B cell (primary cell): ENCODE data around the gene DAD1. TPM values are rescaled to one million over a fixed set of nuclear protein-coding genes. Genes with fewer than 3 reads are reported as not detected.
A peak's percentile ranks its signal among the peaks of the same experiment; 100 is the strongest.

Source experiments
- ATAC-seq: fragments of 200-7000 bp; cut with Tn5 transposase; one replicate; pipeline ENCODE4 v1.10.0; 2021; ENCODE audit warnings: low read depth, mild to moderate bottlenecking, moderate number of reproducible peaks, moderate library complexity
- CTCF ChIA-PET: fragments of 350-600 bp; sonication (Branson Sonifier 250); formaldehyde crosslinking; loops from one replicate; lab custom pipeline; 2021; ENCODE audit warnings: antibody characterized with exemption, inconsistent platforms; lab: Charles Lee
- POLR2A ChIA-PET: fragments of 350-600 bp; sonication (Branson Sonifier 250); formaldehyde crosslinking; loops from one replicate; lab custom pipeline; 2021; ENCODE audit warnings: antibody characterized with exemption; lab: Charles Lee
- DNase-seq: peaks from one replicate; pipeline ENCODE4 v3.0.0; 2013
- H2AFZ ChIP-seq: 2 replicates; pipeline ENCODE4 v1.6.1; 2012; ENCODE audit warnings: mild to moderate bottlenecking, low read depth, low read length; ENCODE audit not compliant: insufficient read depth, poor library complexity, severe bottlenecking
- H3K27ac ChIP-seq, 2 donors: 1 replicate in 1 of 2; 2 replicates in 1 of 2; pipeline ENCODE4 v1.5.1; 2012 to 2013; ENCODE audit warnings: low read length in 2 of 2, mild to moderate bottlenecking in 2 of 2, moderate library complexity in 1 of 2
- H3K27me3 ChIP-seq, 4 experiments: fragments of 200-600 bp in 1 of 4; sonication (generic) in 1 of 4; replicated peaks in 1 of 4; 1 replicate in 2 of 4; 2 replicates in 2 of 4; pipeline versions ENCODE4 v1.6.1 to v1.7.0; 2013 to 2016; ENCODE audit warnings: low read length in 3 of 4, mild to moderate bottlenecking in 2 of 4, mixed read lengths in 1 of 4, moderate library complexity in 1 of 4; ENCODE audit not compliant: insufficient read depth in 4 of 4, control insufficient read depth in 3 of 4; ENCODE audit errors: control extremely low read depth in 1 of 4
- H3K36me3 ChIP-seq, 2 experiments: replicated peaks in 1 of 2; 1 replicate in 1 of 2; 2 replicates in 1 of 2; pipeline versions ENCODE4 v1.6.1 to v1.7.1; 2013; ENCODE audit warnings: low read length in 1 of 2; ENCODE audit not compliant: insufficient read depth in 2 of 2, control insufficient read depth in 1 of 2; ENCODE audit errors: control extremely low read depth in 1 of 2, extremely low read depth in 1 of 2
- H3K4me1 ChIP-seq, 2 donors: fragments of 200-600 bp in 1 of 2; sonication (generic) in 1 of 2; 1 replicate in 1 of 2; 2 replicates in 1 of 2; pipeline versions ENCODE4 v1.5.1 to v1.6.1; 2013 to 2017; ENCODE audit warnings: low read length in 2 of 2; ENCODE audit not compliant: control insufficient read depth in 2 of 2, insufficient read depth in 2 of 2
- H3K4me2 ChIP-seq: replicated peaks from 2 replicates; pipeline ENCODE3; 2012; ENCODE audit warnings: mild to moderate bottlenecking, low read depth, low read length; ENCODE audit not compliant: poor library complexity, severe bottlenecking
- H3K4me3 ChIP-seq, 5 experiments: fragments of 200-600 bp in 1 of 5; sonication (generic) in 1 of 5; 1 replicate in 3 of 5; 2 replicates in 2 of 5; pipeline versions ENCODE4 v1.5.1 to v1.7.0; 2011 to 2016; ENCODE audit warnings: low read length in 4 of 5, mild to moderate bottlenecking in 4 of 5, low read depth in 2 of 5, control low read depth in 1 of 5, moderate library complexity in 1 of 5; ENCODE audit not compliant: insufficient read depth in 1 of 5; ENCODE audit errors: control extremely low read depth in 1 of 5, extremely low read depth in 1 of 5
- H3K79me2 ChIP-seq: fragments of 200-600 bp; sonication (generic); one replicate; pipeline ENCODE4 v1.6.0; 2016; ENCODE audit warnings: low read length; ENCODE audit not compliant: control insufficient read depth, insufficient read depth
- H3K9ac ChIP-seq: fragments of 200-600 bp; sonication (generic); 2 replicates; pipeline ENCODE4 v1.6.1; 2017; ENCODE audit warnings: mild to moderate bottlenecking, low read length, moderate library complexity
- H3K9me3 ChIP-seq, 3 donors: one replicate each; pipeline versions ENCODE4 v1.6.1 to v1.7.1; 2013; ENCODE audit warnings: low read length in 2 of 3; ENCODE audit not compliant: control insufficient read depth in 2 of 3, insufficient read depth in 1 of 3; ENCODE audit errors: control extremely low read depth in 1 of 3
- H4K20me1 ChIP-seq: 2 replicates; pipeline ENCODE4 v1.6.0; 2012; ENCODE audit warnings: mild to moderate bottlenecking, low read length; ENCODE audit not compliant: insufficient read depth, control insufficient read depth, poor library complexity, severe bottlenecking
- H3K27ac Mint-ChIP-seq: one replicate; pipeline ENCODE4 v1.8.0; 2021; ENCODE audit warnings: mixed read lengths
- H3K27me3 Mint-ChIP-seq: one replicate; pipeline ENCODE4 v1.8.0; 2021; ENCODE audit warnings: mixed read lengths
- H3K4me1 Mint-ChIP-seq: one replicate; pipeline ENCODE4 v1.8.0; 2021; ENCODE audit warnings: mixed read lengths
- H3K4me3 Mint-ChIP-seq: one replicate; pipeline ENCODE4 v1.8.0; 2021; ENCODE audit warnings: mixed read lengths
- H3K9me3 Mint-ChIP-seq: one replicate; pipeline ENCODE4 v1.8.0; 2022; ENCODE audit warnings: mixed read lengths; ENCODE audit not compliant: insufficient read depth
- CTCF ChIP-seq: fragments of 200-600 bp; IDR thresholded peaks from one replicate; pipeline ENCODE4 v1.8.0; 2022; ENCODE audit warnings: antibody characterized with exemption, mild to moderate bottlenecking
- EZH2 ChIP-seq: IDR thresholded peaks from 2 replicates; pipeline ENCODE4 v1.6.1; 2012; ENCODE audit warnings: borderline replicate concordance, low read depth, mild to moderate bottlenecking, moderate library complexity, low read length; ENCODE audit not compliant: insufficient read depth, poor library complexity, severe bottlenecking
- WGBS: methylation state at CpG from one replicate; pipeline ENCODE4 v1.1.5; 2013; ENCODE audit warnings: missing lambda C conversion rate; ENCODE audit not compliant: insufficient coverage; 5-methylcytosine and 5-hydroxymethylcytosine counted together
- intact Hi-C: fragments of 100-400 bp; cut with micrococcal nuclease; formaldehyde crosslinking; loops from one replicate; pipeline ENCODE4 v1.10.0; 2022
- polyA plus RNA-seq: library from polyadenylated mRNA; depleted of rRNA; stranded (reverse); fragments of >200 nt; gene quantifications from 2 replicates; pipeline ENCODE4 v1.2.3, GENCODE V29; 2012
- total RNA-seq, 2 donors: library from RNA; stranded (reverse); fragments of 120-200 nt in 1 of 2; gene quantifications; 1 replicate in 1 of 2; 2 replicates in 1 of 2; pipeline versions ENCODE4 v1.2.3 to v1.2.4, GENCODE V29; 2013 to 2022

Gene DAD1
- total and polyA plus RNA-seq, 2 donors (not counting 1 experiment from before 2014, with no cell fraction given): 77.4 to 114 TPM

DNA sequence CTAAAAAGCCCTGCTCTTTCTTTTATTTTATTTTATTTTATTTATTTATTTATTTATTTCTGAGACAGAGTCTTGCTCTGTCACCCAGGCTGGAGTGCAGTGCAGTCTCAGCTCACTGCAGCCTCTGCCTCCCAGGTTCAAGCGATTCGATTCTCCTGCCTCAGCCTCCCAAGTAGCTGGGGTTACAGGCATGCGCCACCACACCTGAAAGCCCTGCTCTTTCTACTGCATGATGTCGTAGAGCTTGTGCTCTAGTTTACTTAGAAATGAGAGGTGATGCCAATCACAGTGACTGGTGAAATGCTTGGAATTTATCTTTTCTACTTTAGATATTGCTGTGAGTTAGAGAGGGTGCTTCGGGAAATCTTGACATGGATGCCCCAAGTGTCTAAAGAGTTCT, 54.5 kb downstream of the DAD1 start:
- intact Hi-C loops: loop anchor here (5.0 kb wide), 1 partner anchor 42 kb away; no protein-coding TSS in a partner anchor
- Histone ChIP-seq H3K27ac (no peak overlapping the region), H4K20me1 (no peaks in the 10 kb centered on the region), H3K79me2 (peaks cover 40% of the 10 kb centered on the region), H3K4me1 (peaks cover 49 to 63% of the 10 kb centered on the region in 2 donors), H3K4me2 (no peak overlapping the region), H3K36me3 (no peaks in the 10 kb centered on the region), H3K4me3 (no peak overlapping the region), H3K27me3 (no peaks in the 10 kb centered on the region), H3K9me3 (no peaks in the 10 kb centered on the region), H2AFZ (no peak overlapping the region), H3K9ac (no peak overlapping the region)
- TF ChIP-seq CTCF: no peak
- no peak for TF ChIP-seq EZH2
- no peak overlapping the region for H3K4me3 Mint-ChIP-seq
- H3K27me3 Mint-ChIP-seq: no peaks in the 10 kb centered on the region
- peaks cover 90% of the 10 kb centered on the region for H3K4me1 Mint-ChIP-seq
- POLR2A ChIA-PET: interaction anchor here (0.6 to 1.3 kb wide), 2 partner anchors 22 to 66 kb away, joined by 3 read pairs; no protein-coding TSS in a partner anchor
- H3K27ac Mint-ChIP-seq: peak overlapping the region; percentile 73
- 96% methylated on average over 4 of the region's 5 CpGs for WGBS
- no peak for DNase-seq
- CTCF ChIA-PET: interaction anchor here (0.7 to 9.5 kb wide), 6 partner anchors 12 to 37 kb away, joined by 3 to 72 read pairs (median 4); no protein-coding TSS in a partner anchor
- no peaks in the 10 kb centered on the region for H3K9me3 Mint-ChIP-seq
- no peak for ATAC-seq

DNA sequence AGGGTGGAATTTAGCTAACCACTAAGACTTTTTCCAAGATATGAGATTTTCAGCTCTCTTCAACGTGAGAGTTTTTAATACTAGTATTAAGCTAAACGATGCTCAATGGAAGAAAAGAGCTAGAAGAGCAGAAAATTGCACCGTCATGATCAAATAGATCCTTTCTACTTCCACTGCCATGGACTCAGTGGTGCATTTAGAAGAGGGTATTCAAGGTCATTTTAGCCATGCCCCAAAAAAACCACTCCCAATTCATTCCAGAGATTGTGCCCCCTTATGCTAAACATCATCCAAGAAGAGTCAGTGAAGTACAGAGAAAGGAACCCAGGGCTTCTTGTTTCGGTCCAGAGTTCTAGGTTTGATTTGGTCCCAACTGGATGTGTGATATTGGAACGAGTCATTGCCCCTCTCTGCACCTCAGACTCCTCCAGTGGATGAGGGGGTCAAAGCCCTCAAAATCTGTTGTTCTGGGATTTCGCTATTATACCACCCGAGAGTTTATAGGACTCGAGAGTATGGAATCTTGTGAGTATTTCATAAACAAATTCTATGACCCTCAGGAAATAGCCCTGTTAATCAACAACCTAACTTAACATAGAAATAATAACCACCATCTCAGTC, 55.2 kb downstream of the DAD1 start:
- intact Hi-C loops: loop anchor here (5.0 kb wide), 1 partner anchor 42 kb away; no protein-coding TSS in a partner anchor
- H3K4me1 ChIP-seq: peaks cover 49 to 63% of the 10 kb centered on the region in 2 donors
- Mint-ChIP-seq H3K4me1 (peaks cover 88% of the 10 kb centered on the region), H3K27me3 (no peaks in the 10 kb centered on the region), H3K27ac (peak overlapping the region; percentile 93), H3K4me3 (peak overlapping the region; percentile 79), H3K9me3 (no peaks in the 10 kb centered on the region)
- H3K36me3 ChIP-seq: no peaks in the 10 kb centered on the region
- H3K9me3 ChIP-seq: no peaks in the 10 kb centered on the region
- H3K9ac ChIP-seq: no peak overlapping the region
- no peaks in the 10 kb centered on the region for H3K27me3 ChIP-seq
- ATAC-seq (no peak), DNase-seq (no peak)
- no peaks in the 10 kb centered on the region for H4K20me1 ChIP-seq
- H3K79me2 ChIP-seq: peaks cover 37% of the 10 kb centered on the region
- H3K4me3 ChIP-seq: peak overlapping the region in 1 of 5 experiments; percentile 31
- CTCF ChIA-PET: interaction anchor here (0.7 to 9.5 kb wide), 11 partner anchors 12 to 513 kb away, joined by 3 to 72 read pairs (median 4); no protein-coding TSS in a partner anchor
- H2AFZ ChIP-seq: peak overlapping the region; percentile 20
- POLR2A ChIA-PET: interaction anchor here (1.3 to 1.7 kb wide), 3 partner anchors 41 to 65 kb away, joined by 3 to 4 read pairs (median 3); no protein-coding TSS in a partner anchor
- peak overlapping the region; percentile 69 for H3K4me2 ChIP-seq
- WGBS: no CpG with 5 or more reads among the region's 8 CpGs
- H3K27ac ChIP-seq: peak overlapping the region; percentile 89 to 90
- no peak for TF ChIP-seq EZH2
- no peak for TF ChIP-seq CTCF
